OCI-LY1 (cell line): ENCODE measurements around the gene RUNX1.

Experiments
- EZH2 ChIP-seq: fragments of 200-600 bp; sonication (generic), shearing (Covaris generic); IDR thresholded peaks from 2 replicates; pipeline ENCODE4 v1.8.0; 2017; ENCODE audit warnings: borderline replicate concordance, mixed run types, mild to moderate bottlenecking, antibody characterized with exemption, low read length, moderate library complexity, mixed read lengths
- TF ChIP-seq, protein P1 (sequence below): fragments of 200-600 bp; sonication (generic), shearing (Covaris generic); IDR thresholded peaks from 2 replicates; pipeline ENCODE4 v1.5.1; 2017; ENCODE audit warnings: mild to moderate bottlenecking, antibody characterized with exemption, low read length, moderate library complexity, mixed read lengths

- TF ChIP-seq, protein P1, sequence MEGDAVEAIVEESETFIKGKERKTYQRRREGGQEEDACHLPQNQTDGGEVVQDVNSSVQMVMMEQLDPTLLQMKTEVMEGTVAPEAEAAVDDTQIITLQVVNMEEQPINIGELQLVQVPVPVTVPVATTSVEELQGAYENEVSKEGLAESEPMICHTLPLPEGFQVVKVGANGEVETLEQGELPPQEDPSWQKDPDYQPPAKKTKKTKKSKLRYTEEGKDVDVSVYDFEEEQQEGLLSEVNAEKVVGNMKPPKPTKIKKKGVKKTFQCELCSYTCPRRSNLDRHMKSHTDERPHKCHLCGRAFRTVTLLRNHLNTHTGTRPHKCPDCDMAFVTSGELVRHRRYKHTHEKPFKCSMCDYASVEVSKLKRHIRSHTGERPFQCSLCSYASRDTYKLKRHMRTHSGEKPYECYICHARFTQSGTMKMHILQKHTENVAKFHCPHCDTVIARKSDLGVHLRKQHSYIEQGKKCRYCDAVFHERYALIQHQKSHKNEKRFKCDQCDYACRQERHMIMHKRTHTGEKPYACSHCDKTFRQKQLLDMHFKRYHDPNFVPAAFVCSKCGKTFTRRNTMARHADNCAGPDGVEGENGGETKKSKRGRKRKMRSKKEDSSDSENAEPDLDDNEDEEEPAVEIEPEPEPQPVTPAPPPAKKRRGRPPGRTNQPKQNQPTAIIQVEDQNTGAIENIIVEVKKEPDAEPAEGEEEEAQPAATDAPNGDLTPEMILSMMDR = no peak
- no peak for TF ChIP-seq EZH2
Observed at GRCh38 chr21:34936883-34937563, 112.1 kb downstream of the RUNX1 start.
